Transverse colon (tissue), 4 donors: ENCODE measurements around the gene NECTIN1.

Experiments
- EP300 ChIP-seq: sonication (generic); formaldehyde crosslinking; IDR thresholded peaks from one replicate; pipeline ENCODE4 v1.6.1; 2017; ENCODE audit warnings: antibody characterized with exemption, low read depth
- POLR2AphosphoS5 ChIP-seq, 3 donors: sonication (generic); formaldehyde crosslinking; IDR thresholded peaks; one replicate each; pipeline ENCODE4 v1.6.1; 2016; ENCODE audit warnings: antibody characterized with exemption in 3 of 3
- TF ChIP-seq, protein P1 (sequence below), 5 experiments: fragments of 200-600 bp in 3 of 5; fragments of 450-650 bp in 2 of 5; sonication (generic) in 3 of 5; IDR thresholded peaks; 1 replicate in 2 of 5; 2 replicates in 3 of 5; pipeline ENCODE4 v1.5.1; 2016 to 2017; ENCODE audit warnings: antibody characterized with exemption in 5 of 5, inconsistent platforms in 3 of 5, mild to moderate bottlenecking in 2 of 5, moderate library complexity in 1 of 5

DNA sequence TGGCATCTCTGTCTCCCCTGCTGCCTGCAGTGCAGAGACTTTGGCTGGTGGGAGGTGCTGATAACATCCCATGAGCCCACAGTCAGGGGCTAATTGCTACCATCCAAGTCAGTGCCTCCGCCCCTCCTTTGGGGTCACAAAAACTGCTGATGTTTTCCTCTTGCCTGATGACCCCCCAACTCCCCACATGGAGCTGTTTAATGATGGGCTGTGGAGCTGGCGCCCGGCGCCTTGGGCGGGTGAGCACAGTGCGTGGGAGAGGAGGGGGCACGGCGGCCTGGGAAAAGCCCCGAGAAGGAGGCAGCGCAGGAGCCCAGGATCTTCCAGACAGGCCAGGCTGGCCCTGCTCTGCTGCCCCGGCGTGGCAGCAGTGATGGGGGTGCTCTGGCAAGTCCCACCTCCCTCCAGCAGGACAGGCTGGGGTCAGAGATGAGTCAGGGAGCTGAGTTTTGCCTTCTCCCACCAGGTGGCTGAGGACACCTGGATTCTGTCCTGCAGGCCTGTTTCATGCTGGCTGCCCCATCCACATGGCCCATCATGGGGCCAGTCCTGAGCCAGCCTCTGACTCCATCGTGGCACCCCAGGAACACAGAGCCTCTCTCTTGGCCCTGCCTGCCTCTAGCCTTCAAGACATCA, 43.8 kb downstream of the NECTIN1 start:
- TF ChIP-seq, protein P1, sequence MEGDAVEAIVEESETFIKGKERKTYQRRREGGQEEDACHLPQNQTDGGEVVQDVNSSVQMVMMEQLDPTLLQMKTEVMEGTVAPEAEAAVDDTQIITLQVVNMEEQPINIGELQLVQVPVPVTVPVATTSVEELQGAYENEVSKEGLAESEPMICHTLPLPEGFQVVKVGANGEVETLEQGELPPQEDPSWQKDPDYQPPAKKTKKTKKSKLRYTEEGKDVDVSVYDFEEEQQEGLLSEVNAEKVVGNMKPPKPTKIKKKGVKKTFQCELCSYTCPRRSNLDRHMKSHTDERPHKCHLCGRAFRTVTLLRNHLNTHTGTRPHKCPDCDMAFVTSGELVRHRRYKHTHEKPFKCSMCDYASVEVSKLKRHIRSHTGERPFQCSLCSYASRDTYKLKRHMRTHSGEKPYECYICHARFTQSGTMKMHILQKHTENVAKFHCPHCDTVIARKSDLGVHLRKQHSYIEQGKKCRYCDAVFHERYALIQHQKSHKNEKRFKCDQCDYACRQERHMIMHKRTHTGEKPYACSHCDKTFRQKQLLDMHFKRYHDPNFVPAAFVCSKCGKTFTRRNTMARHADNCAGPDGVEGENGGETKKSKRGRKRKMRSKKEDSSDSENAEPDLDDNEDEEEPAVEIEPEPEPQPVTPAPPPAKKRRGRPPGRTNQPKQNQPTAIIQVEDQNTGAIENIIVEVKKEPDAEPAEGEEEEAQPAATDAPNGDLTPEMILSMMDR (IDR thresholded peaks at IDR 0.05), result no peak
- TF ChIP-seq EP300, result no peak
- no peak for TF ChIP-seq POLR2AphosphoS5 (IDR thresholded peaks at IDR 0.05)
